Activated T-helper 2 cell treated with anti-CD3 and anti-CD28 coated beads, Interferon-gamma antibody, Interleukin-2, Interleukin-4, amounts not matched to agents 10 μg/mL and 5 μg/mL and 100 μg/mL, durations not matched to agents 14 hours and 24 hours and 36 hours (primary cell): ENCODE results near the gene PCBP3. TPM values are rescaled to one million over a fixed set of nuclear protein-coding genes. Genes with fewer than 3 reads are reported as not detected.

Experiments used
- DNase-seq: peaks from one replicate; pipeline ENCODE4 v3.0.0; 2021; ENCODE audit warnings: low spot score
- H3K27ac Mint-ChIP-seq: one replicate; pipeline ENCODE4 v1.8.0; 2021; ENCODE audit warnings: mixed read lengths
- H3K27me3 Mint-ChIP-seq: one replicate; pipeline ENCODE4 v1.8.0; 2021; ENCODE audit warnings: low read depth, mixed read lengths
- H3K36me3 Mint-ChIP-seq: one replicate; pipeline ENCODE4 v1.8.0; 2021; ENCODE audit warnings: low read depth, mixed read lengths
- H3K4me1 Mint-ChIP-seq: one replicate; pipeline ENCODE4 v1.8.0; 2021; ENCODE audit warnings: low read depth, mixed read lengths
- H3K4me3 Mint-ChIP-seq: one replicate; pipeline ENCODE4 v1.8.0; 2021; ENCODE audit warnings: low read depth, mild to moderate bottlenecking, moderate library complexity, mixed read lengths
- H3K9me3 Mint-ChIP-seq: one replicate; pipeline ENCODE4 v1.8.0; 2021; ENCODE audit warnings: mixed read lengths
- intact Hi-C: fragments of 100-400 bp; cut with micrococcal nuclease; formaldehyde crosslinking; loops from one replicate; pipeline ENCODE4 v1.15.1; 2023
- total RNA-seq: library from RNA; stranded (reverse); gene quantifications from 2 replicates; pipeline ENCODE4 v1.2.3, GENCODE V29; 2022

PCBP3 gene
- total RNA-seq, 1 donor from 2014 or later: 6.9 TPM

DNA sequence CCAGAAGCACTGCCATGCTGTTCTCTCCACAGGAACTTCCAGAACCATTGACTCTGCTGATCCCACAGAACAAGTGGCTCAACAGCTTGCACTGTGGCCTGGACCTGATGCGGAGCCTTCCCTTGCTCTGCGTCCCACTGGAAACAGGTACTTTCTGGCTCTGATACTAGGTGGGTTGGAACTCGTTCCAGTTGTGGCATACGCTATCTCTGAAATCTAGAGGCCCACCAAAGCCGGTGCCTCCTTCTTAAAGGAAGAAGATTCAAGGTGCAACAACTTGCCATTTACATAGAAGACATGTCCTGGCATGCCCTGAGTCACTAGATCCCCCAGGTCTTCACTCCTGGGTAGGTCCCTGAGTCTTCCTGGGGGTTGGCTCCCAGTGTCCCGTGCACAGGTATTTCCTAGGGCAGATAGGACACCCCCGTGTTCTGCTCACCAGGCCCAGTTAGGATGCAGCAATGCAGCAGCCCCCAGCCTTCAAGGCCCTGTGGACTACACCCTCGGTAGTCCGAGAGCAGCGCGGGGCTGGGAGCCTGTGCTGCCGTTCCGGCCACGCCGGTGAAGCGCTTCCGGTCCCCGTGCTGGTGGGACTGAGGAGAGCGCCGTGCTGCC lies 10.8 kb upstream of the PCBP3 start:
- H3K27ac Mint-ChIP-seq: no peak overlapping the region
- H3K4me3 Mint-ChIP-seq: no peak overlapping the region
- intact Hi-C loops: no loop called here
- no peak for DNase-seq
- H3K27me3 Mint-ChIP-seq: peaks cover 8% of the 10 kb centered on the region
- H3K36me3 Mint-ChIP-seq: no peaks in the 10 kb centered on the region
- H3K9me3 Mint-ChIP-seq: no peaks in the 10 kb centered on the region
- H3K4me1 Mint-ChIP-seq: no peaks in the 10 kb centered on the region

DNA sequence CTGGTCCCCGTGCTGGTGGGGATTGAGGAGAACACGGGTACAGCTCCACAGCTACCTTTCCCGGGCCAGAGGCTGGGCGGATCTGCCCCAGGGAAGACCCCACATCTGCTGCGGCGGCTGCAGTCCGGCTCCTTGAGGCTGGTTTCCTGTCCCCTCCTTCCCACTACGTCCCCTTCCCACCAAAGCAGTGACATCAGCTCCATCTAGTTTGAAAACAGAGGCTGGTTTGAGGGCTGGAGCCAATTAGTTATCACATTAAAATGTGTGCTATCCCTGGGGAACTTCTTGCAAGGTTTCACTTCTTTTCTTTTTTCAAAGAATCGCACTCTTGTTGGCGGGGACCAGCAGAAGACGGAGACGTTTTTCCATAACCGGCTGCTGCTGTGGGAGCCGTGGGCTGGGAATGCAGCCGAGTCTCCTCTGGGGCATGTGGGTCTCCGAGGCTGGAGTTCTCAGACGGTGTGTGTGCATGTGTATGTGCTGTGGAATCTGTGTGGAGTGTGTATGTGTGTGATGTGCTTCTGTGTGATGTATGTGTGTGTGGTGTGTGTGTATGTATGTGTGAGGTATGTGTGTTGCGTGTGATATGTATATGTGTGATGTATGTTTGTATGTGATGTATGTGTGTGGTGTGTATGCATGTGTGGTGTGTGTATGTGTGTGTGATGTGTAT lies 8.9 kb upstream of the PCBP3 start:
- DNase-seq: no peak
- intact Hi-C loops: no loop called here
- peaks cover 2% of the 10 kb centered on the region for H3K27me3 Mint-ChIP-seq
- no peak overlapping the region for H3K27ac Mint-ChIP-seq
- H3K4me3 Mint-ChIP-seq: no peak overlapping the region
- H3K9me3 Mint-ChIP-seq: no peaks in the 10 kb centered on the region
- H3K36me3 Mint-ChIP-seq: no peaks in the 10 kb centered on the region
- H3K4me1 Mint-ChIP-seq: no peaks in the 10 kb centered on the region

DNA sequence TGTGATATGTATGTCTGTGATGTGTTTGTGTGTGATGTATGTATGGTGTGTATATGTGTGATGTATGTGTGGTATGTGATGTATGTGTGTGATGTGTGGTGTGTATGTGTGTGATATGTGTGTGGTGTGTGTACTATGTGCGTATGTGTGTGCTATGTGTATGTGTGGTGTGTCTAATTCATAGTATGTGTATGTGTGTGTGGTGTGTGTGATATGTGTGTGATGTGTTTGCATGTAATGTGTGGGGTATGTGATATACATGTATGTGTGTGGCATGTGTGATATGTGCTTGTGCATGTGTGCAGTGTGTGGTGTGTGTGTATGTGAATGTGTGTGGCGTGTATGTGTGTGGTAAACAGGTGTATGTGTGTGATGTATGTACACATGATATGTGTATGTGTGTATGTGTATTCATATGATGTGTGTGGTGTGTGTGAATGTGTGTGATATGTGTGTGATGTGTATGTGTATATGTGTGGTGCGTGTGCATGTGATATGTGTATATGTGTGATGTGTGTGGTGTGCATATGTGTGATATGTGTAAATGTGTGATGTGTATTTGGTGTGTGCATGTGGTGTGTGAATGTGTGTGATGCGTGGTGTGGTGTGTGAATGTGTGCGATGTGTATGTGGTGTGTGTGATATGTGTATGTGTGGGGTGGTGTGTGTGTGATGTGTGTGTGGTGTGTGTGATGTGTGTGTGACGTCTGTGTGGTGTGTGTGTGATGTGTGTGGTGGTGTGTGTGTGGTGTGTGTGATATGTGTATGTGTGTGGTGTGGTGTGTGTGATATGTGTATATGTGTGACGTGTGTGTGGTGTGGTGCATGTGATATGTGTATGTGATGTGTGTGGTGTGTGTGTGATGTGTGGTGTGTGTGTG lies 8.0 kb upstream of the PCBP3 start:
- no peak overlapping the region for H3K27ac Mint-ChIP-seq
- peaks cover 2% of the 10 kb centered on the region for H3K27me3 Mint-ChIP-seq
- no peaks in the 10 kb centered on the region for H3K36me3 Mint-ChIP-seq
- intact Hi-C loops: no loop called here
- H3K4me1 Mint-ChIP-seq: peaks cover 1% of the 10 kb centered on the region
- no peak overlapping the region for H3K4me3 Mint-ChIP-seq
- no peaks in the 10 kb centered on the region for H3K9me3 Mint-ChIP-seq
- DNase-seq: no peak

DNA sequence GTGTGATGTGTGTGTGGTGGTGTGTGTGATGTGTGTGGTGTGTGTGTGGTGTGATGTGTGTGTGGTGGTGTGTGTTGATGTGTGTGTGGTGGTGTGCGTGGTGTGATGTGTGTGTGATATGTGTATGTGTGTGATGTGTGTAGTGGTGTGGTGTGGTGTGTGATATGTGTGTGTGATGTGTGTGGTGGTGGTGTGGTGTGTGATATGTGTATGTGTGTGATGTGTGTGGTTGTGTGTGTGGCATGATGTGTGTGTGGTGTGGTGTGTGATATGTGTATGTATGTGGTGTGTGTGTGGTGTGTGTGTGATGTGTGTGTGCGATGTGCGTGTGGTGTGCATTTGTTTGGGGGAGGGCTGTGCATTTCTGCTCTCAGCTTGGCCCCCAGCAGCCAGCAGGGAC lies 7.1 kb upstream of the PCBP3 start:
- peaks cover 2% of the 10 kb centered on the region for H3K27me3 Mint-ChIP-seq
- H3K27ac Mint-ChIP-seq: no peak overlapping the region
- no peaks in the 10 kb centered on the region for H3K9me3 Mint-ChIP-seq
- H3K4me1 Mint-ChIP-seq: peaks cover 2% of the 10 kb centered on the region
- no peaks in the 10 kb centered on the region for H3K36me3 Mint-ChIP-seq
- DNase-seq: no peak
- H3K4me3 Mint-ChIP-seq: no peak overlapping the region
- intact Hi-C loops: no loop called here

DNA sequence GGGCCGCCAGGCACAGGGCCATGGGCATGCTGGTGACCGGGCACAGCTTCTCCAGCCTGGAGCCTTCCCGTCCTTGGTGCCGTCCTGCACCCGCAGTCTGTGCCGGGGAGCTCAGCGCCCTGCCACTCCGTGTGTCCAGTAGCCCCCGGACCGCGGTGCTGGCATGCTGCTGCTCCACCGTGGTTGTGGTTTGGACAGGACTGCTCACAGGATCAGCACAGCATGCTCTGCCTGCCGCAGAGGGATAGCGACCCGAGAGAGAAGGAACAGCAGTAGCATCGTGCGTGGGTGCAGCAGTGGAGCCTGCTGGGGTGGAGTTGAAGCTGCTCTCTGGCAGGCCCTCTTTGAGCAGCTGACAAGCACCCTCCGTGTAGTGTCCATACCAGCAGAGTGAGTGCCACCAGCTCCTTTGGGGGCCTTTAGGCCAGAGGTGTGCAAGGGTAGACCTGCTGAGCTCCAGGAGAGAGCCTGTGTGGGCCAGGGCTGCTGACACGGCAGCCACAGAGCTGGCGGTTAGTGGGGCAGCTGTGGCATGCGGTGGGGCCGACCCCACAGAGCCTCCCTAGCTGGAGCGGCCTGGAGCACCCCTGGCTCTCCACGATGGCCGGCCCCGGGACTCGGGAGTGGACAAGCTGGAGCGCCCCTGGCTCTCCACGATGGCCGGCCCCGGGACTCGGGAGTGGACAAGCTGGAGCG lies 6.4 kb upstream of the PCBP3 start:
- peaks cover 2% of the 10 kb centered on the region for H3K27me3 Mint-ChIP-seq
- intact Hi-C loops: no loop called here
- H3K4me1 Mint-ChIP-seq: peaks cover 2% of the 10 kb centered on the region
- H3K36me3 Mint-ChIP-seq: no peaks in the 10 kb centered on the region
- H3K4me3 Mint-ChIP-seq: no peak overlapping the region
- H3K27ac Mint-ChIP-seq: no peak overlapping the region
- no peaks in the 10 kb centered on the region for H3K9me3 Mint-ChIP-seq
- DNase-seq: no peak

DNA sequence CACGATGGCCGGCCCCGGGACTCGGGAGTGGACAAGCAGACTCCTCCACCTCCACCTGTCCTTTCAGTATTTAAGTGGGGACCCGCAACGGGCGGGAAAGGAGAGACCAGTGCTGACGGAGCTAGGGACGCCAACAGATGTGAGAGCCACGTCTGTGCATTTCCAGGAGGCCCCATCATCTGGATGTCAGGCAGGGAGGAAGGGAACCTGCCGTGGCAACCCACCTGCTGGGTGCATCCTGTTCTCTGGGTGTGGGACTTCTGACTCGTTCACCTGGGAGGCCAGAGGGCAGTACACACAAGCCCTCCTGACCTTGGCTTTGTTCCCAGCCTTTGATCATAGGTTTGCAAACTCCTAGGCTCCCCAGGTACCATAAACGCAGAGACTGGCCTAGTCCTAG lies 5.6 kb upstream of the PCBP3 start:
- H3K27me3 Mint-ChIP-seq: peaks cover 2% of the 10 kb centered on the region
- no peak overlapping the region for H3K27ac Mint-ChIP-seq
- DNase-seq: no peak
- intact Hi-C loops: no loop called here
- H3K36me3 Mint-ChIP-seq: no peaks in the 10 kb centered on the region
- H3K4me3 Mint-ChIP-seq: no peak overlapping the region
- no peaks in the 10 kb centered on the region for H3K9me3 Mint-ChIP-seq
- H3K4me1 Mint-ChIP-seq: peaks cover 2% of the 10 kb centered on the region

DNA sequence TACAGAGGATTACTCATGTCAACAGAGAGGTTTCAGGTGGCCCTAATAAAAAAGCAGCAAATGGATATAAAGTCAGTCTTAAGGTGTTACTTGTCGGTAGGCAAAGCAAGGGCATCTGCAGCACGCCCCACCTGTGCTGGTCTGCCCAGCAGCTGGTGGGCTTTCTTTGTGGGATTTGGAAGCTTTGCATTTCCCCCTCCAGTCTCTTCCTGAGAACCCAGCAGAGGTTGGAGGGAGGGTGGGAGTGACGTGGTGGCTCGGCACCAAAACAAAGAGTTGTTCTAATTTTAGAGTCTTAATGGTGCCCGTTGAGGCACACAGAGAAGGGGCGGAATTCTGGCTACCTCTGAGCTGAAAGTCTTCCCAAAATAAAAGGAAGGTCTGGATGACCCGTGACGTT lies 4.8 kb upstream of the PCBP3 start:
- Mint-ChIP-seq H3K4me1 (peaks cover 2% of the 10 kb centered on the region), H3K4me3 (no peak overlapping the region), H3K36me3 (no peaks in the 10 kb centered on the region), H3K9me3 (no peaks in the 10 kb centered on the region), H3K27ac (no peak overlapping the region), H3K27me3 (peaks cover 2% of the 10 kb centered on the region)
- DNase-seq: no peak
- intact Hi-C loops: no loop called here

DNA sequence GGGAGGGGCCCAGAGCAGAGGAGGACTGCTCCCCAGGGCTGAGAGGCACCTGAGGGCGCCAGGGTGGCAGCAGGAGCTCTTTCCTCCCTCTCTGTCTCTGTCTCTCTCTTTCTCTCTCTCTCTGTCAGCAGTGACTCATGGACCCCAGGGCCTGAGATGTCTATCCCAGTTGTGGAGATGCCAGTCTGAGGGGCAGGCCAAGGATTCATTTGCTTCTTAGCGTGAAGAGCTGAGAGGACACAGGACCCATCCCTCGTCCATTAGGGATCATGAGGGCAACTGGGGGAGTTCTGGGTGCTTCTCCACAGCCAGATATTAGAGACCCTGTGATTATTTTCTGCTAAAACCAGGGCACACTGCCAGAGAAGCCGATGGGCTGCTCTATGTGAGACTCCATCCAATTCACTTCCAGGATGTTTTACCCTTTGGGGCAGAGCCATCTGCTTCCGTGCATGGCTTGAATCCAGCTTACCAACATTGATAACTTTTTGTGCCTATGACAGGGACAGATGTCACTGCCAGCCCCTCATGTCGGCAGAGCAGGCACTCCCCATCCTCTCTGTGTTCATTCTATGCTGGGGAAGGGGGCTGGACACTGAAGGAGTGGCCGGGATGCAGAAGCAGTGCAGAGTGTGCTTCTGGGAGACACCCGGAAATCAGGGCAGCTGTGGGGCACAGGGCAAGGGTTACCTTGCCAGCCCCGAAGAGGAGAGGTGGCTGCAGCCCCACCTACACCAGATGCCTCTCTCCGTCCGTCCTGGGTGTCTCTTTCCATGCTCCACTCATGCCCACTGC lies 4.1 kb upstream of the PCBP3 start:
- Mint-ChIP-seq H3K9me3 (no peaks in the 10 kb centered on the region), H3K27ac (no peak overlapping the region), H3K36me3 (no peaks in the 10 kb centered on the region), H3K4me1 (peaks cover 4% of the 10 kb centered on the region), H3K27me3 (peaks cover 2% of the 10 kb centered on the region), H3K4me3 (no peak overlapping the region)
- DNase-seq: no peak
- intact Hi-C loops: no loop called here

DNA sequence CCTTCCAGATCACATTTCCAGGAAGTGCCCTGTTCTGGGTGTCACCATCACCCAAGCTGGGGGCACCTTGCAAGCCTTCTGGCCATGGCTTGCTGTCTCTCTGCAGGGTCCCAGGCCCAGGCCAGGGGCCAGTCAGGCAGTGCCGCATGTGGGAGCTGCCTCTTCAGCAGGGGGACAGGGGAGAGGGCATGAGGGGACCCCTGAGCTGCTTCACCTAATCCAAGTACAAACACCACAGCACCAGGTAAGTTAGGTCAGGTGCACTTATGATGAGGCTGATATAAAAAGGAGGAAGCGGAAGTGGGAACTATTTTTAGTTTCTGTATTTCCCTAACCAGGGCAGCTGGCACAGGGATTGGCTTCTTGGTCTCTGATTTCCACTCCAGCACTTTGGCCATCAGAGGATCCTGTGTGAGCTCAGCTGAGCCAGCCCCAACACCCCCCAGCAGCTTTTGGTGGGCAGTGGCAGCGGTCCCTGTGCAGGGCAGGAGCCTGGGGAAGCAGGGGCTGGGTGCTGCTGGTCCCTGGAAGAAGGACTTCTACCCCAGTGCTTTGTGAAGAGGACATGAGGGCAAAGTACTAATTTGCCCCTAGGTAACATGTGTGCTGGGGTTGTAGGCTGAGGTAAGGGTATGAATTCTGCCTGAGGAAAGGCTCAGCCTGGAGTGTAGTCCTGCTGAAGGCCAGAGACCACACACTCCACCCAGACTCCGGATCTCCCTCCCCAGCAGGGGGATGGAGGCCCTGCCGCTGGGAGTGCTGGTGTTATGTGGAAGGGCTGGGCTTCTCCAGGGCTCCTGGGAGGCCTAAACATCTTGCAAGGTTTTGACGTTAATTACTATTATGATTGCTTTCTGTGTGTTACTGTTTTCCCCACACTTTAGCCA lies 3.3 kb upstream of the PCBP3 start:
- intact Hi-C loops: loop anchor here (5.0 to 10.0 kb wide), 2 partner anchors 353 to 825 kb away; partner anchors contain the start of genes POFUT2 and SUMO3
- Mint-ChIP-seq H3K4me3 (peak overlapping the region; percentile 8), H3K9me3 (no peaks in the 10 kb centered on the region), H3K36me3 (no peaks in the 10 kb centered on the region), H3K27ac (no peak overlapping the region), H3K27me3 (peaks cover 4% of the 10 kb centered on the region), H3K4me1 (peaks cover 8% of the 10 kb centered on the region)
- no peak for DNase-seq

DNA sequence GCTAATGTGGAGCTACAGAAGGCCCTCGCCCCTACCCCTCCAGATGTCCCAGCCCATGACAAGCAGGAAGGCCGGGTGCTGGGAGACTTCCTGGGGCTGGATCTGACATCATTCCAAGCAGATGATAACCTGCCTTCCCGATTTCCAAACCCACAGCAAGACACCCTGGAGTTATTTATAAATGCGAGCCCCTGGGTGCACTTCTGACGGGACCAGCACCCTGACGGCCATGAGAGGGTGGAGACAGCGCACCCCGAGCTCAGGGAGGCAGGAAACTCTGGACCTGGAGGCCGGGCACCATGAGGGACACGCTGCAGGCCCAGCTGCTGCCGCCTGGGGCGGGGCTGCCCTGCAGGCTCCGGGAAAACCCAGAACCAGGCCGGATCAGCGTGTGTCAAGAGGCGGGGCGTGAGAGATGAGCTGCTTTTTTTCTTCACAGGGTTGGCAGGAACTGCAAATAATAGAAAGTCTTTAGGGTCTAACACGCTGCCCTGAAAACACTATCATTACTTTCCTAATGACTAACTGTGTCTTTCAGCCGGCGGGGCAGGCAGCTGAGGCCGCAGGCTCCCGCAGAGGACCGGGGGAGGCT lies 2.5 kb upstream of the PCBP3 start:
- Mint-ChIP-seq H3K27me3 (peaks cover 9% of the 10 kb centered on the region), H3K4me1 (peaks cover 13% of the 10 kb centered on the region), H3K36me3 (no peaks in the 10 kb centered on the region), H3K9me3 (no peaks in the 10 kb centered on the region), H3K27ac (no peak overlapping the region), H3K4me3 (peak overlapping the region; percentile 8)
- intact Hi-C loops: loop anchor here (5.0 to 10.0 kb wide), 2 partner anchors 354 to 826 kb away; partner anchors contain the start of genes POFUT2 and SUMO3
- no peak for DNase-seq

DNA sequence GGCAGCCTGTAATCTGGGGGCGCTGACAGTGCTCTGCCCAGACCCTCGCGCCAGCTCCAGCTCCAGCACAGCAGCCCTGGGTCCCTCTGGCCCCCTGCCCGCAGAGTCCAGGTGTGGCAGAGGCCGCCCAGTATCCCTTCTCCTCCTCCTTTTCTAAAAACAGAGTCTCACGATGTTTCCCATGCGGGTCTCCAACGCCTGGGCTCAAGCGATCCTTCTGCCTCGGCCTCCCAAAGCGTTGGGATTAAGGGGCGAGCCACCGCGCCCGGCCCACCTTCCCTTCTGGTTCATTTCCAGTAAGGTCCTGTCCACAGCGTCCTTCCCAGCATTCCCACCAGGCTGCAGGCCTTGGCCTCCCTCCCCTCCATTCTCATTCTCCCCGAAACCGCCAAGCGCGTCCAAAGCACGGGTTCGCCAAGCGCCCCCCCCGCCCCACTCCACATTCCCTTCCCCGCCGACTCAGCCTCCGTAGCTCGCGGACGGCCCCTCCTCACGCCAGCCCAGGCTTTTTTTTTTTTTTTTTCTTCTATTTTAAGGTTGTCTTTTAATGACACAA lies 2.0 kb upstream of the PCBP3 start:
- H3K4me1 Mint-ChIP-seq: peaks cover 13% of the 10 kb centered on the region
- H3K9me3 Mint-ChIP-seq: no peaks in the 10 kb centered on the region
- no peak for DNase-seq
- H3K27me3 Mint-ChIP-seq: peaks cover 9% of the 10 kb centered on the region
- H3K4me3 Mint-ChIP-seq: peak overlapping the region; percentile 37
- intact Hi-C loops: loop anchor here (5.0 to 10.0 kb wide), 2 partner anchors 354 to 827 kb away; partner anchors contain the start of genes POFUT2 and SUMO3
- no peak overlapping the region for H3K27ac Mint-ChIP-seq
- H3K36me3 Mint-ChIP-seq: no peaks in the 10 kb centered on the region
